Muscle layer of duodenum (tissue), 2 donors: ENCODE results near the gene IL2RA.
"Not testable (repeated sequence)": the region's sequence is repeated elsewhere in the genome, so short reads cannot be mapped to it uniquely, and the experiment has no call there.

Experiments
- H3K27ac ChIP-seq: one replicate; pipeline ENCODE4 v1.7.0; 2013; ENCODE audit warnings: mild to moderate bottlenecking, low read length
- H3K27me3 ChIP-seq: one replicate; pipeline ENCODE4 v1.7.0; 2013; ENCODE audit warnings: low read depth, mild to moderate bottlenecking, control low read depth, low read length
- H3K36me3 ChIP-seq, 2 donors: one replicate each; pipeline ENCODE4 v1.7.0; 2013; ENCODE audit warnings: low read length in 2 of 2, control low read depth in 1 of 2, mild to moderate bottlenecking in 1 of 2; ENCODE audit not compliant: insufficient read depth in 2 of 2, control insufficient read depth in 1 of 2
- H3K4me1 ChIP-seq, 2 donors: one replicate each; pipeline ENCODE4 v1.7.0; 2013; ENCODE audit warnings: low read length in 2 of 2, mild to moderate bottlenecking in 2 of 2, control low read depth in 1 of 2, moderate library complexity in 1 of 2; ENCODE audit not compliant: insufficient read depth in 2 of 2, control insufficient read depth in 1 of 2
- H3K4me3 ChIP-seq, 2 donors: one replicate each; pipeline ENCODE4 v1.7.0; 2013; ENCODE audit warnings: low read length in 2 of 2, low read depth in 1 of 2, mild to moderate bottlenecking in 1 of 2
- H3K9me3 ChIP-seq, 2 donors: one replicate each; pipeline ENCODE4 v1.7.0; 2013; ENCODE audit warnings: low read length in 2 of 2, control low read depth in 1 of 2, mild to moderate bottlenecking in 1 of 2; ENCODE audit not compliant: control insufficient read depth in 1 of 2
- donor health status: healthy.

The IL2RA gene

GRCh38 chr10:5961405-5962100 is 100.6 kb downstream of the IL2RA start:
- H3K4me1 ChIP-seq, result no peaks in the 10 kb centered on the region
- H3K36me3 ChIP-seq, result peaks cover 9 to 26% of the 10 kb centered on the region in 2 donors
- H3K4me3 ChIP-seq, result no peak overlapping the region
- no peaks in the 10 kb centered on the region for H3K9me3 ChIP-seq
- H3K27me3 ChIP-seq, result no peaks in the 10 kb centered on the region
- H3K27ac ChIP-seq, result no peak overlapping the region

GRCh38 chr10:5960973-5961275 is 101.2 kb downstream of the IL2RA start:
- not testable (repeated sequence) for H3K27me3 ChIP-seq, H3K9me3 ChIP-seq, H3K4me1 ChIP-seq, H3K27ac ChIP-seq, H3K4me3 ChIP-seq
- peaks cover 9 to 31% of the 10 kb centered on the region in 2 donors for H3K36me3 ChIP-seq
